ENCODE results near the gene TCP10L. TPM values are rescaled to one million over a fixed set of nuclear protein-coding genes. Genes with fewer than 3 reads are reported as not detected.

TCP10L gene
- total and polyA plus RNA-seq, 10 of the 15 experiments (the other 5 are each of a cell fraction or from before 2014, with no cell fraction given) = 0.11 to 0.45 (median 0.19) TPM; not detected in 3

DNA sequence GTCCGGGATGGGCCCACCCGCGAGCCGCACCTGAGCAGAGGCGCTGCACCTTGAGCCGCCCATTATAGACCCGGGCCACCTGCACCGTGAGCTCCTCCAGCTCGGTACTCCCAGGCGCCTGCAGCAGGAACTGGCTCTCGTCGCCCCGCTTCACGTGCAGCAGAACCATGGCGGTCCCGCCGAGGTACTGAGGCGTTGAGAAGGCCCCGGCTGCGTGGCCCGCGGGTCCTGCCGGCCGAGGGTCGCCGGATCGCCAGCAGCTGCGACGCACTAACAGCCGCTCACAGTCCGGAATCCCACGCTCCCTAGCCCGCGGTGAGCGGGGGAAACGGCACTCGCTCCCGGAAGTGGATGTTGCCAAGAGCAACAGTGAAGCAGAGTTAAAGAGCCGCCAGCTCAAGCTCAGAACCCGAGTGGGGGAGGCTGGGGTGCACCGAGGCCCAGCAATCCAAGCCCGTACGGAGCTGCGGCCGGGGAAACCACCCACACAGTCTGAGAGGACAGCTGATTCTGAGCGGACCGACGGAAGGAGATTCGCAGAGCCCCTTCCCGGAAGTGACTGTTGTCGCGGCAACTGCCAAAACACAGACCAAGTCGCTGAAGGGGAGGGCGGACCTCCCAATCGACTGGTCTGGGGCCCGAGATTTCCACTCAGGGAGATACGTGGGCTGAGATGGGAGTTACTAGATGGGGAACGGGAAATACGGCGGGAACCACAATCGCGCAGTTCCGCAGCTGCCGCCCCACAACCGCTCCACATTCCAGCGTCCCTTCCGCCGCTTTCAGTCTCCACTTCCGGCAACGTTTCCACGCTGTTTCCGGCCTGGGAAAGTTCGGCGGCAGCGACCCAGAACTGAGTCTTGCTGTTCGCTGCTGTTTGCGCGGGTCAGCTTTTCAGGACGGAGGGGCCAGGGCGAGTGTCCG is 27.0 kb upstream of the TCP10L start, which contains the start of gene CFAP298 (continued):
- TF ChIP-seq CBX5 (IDR thresholded peaks at IDR 0.05; ENCODE audit: low read depth) (peak; percentile 86; the same call in 1 of the 2 replicates), YY1 (IDR thresholded peaks at IDR 0.05; ENCODE audit: low read depth, low read length) (peak; percentile 74), RAD51 (IDR thresholded peaks at IDR 0.05) (no peak), STAT1 (conservative IDR thresholded peaks at IDR 0.05) (0 out of 2 replicates have a peak, but pooled peaks have one; percentile 76), TCF3 (IDR thresholded peaks at IDR 0.05; ENCODE audit: borderline replicate concordance, insufficient read depth, low read depth, low read length) (no peak), IRF4 (IDR thresholded peaks at IDR 0.05; ENCODE audit: low read depth, low read length) (no peak), EP300 (IDR thresholded peaks at IDR 0.05; ENCODE audit: borderline replicate concordance in 1 of 2, control insufficient read depth in 1 of 2, low read depth in 2 of 2, low read length in 2 of 2) (peak in 1 of 2 experiments; percentile 11; a peak in 1 of 4 replicates), SIX5 (IDR thresholded peaks at IDR 0.05; ENCODE audit: low read depth, low read length, severe bottlenecking) (peak; percentile 61), EED (IDR thresholded peaks at IDR 0.05; ENCODE audit: low read depth) (no peak; the same call in none of the 2 replicates), YBX1 (IDR thresholded peaks at IDR 0.05) (no peak), POLR2AphosphoS5 (IDR thresholded peaks at IDR 0.05; ENCODE audit: low read length) (0 out of 2 replicates have a peak, but pooled peaks have one; percentile 60), NR2F1 (conservative IDR thresholded peaks at IDR 0.05) (peak; percentile 57; the same call in 1 of the 2 replicates), MYB (IDR thresholded peaks at IDR 0.05; ENCODE audit: borderline replicate concordance, low read depth, low read length) (peak; percentile 32; the same call in 1 of the 2 replicates), NR2C2 (IDR thresholded peaks at IDR 0.05; ENCODE audit: borderline replicate concordance, control insufficient read depth, insufficient read length, low read depth) (no peak), SMC3 (IDR thresholded peaks at IDR 0.05; ENCODE audit: borderline replicate concordance, low read length) (no peak)
- TF ChIP-seq, protein P1, sequence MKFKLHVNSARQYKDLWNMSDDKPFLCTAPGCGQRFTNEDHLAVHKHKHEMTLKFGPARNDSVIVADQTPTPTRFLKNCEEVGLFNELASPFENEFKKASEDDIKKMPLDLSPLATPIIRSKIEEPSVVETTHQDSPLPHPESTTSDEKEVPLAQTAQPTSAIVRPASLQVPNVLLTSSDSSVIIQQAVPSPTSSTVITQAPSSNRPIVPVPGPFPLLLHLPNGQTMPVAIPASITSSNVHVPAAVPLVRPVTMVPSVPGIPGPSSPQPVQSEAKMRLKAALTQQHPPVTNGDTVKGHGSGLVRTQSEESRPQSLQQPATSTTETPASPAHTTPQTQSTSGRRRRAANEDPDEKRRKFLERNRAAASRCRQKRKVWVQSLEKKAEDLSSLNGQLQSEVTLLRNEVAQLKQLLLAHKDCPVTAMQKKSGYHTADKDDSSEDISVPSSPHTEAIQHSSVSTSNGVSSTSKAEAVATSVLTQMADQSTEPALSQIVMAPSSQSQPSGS (IDR thresholded peaks at IDR 0.05; ENCODE audit: low read length) = no peak
- TF ChIP-seq, protein P2, sequence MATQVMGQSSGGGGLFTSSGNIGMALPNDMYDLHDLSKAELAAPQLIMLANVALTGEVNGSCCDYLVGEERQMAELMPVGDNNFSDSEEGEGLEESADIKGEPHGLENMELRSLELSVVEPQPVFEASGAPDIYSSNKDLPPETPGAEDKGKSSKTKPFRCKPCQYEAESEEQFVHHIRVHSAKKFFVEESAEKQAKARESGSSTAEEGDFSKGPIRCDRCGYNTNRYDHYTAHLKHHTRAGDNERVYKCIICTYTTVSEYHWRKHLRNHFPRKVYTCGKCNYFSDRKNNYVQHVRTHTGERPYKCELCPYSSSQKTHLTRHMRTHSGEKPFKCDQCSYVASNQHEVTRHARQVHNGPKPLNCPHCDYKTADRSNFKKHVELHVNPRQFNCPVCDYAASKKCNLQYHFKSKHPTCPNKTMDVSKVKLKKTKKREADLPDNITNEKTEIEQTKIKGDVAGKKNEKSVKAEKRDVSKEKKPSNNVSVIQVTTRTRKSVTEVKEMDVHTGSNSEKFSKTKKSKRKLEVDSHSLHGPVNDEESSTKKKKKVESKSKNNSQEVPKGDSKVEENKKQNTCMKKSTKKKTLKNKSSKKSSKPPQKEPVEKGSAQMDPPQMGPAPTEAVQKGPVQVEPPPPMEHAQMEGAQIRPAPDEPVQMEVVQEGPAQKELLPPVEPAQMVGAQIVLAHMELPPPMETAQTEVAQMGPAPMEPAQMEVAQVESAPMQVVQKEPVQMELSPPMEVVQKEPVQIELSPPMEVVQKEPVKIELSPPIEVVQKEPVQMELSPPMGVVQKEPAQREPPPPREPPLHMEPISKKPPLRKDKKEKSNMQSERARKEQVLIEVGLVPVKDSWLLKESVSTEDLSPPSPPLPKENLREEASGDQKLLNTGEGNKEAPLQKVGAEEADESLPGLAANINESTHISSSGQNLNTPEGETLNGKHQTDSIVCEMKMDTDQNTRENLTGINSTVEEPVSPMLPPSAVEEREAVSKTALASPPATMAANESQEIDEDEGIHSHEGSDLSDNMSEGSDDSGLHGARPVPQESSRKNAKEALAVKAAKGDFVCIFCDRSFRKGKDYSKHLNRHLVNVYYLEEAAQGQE (IDR thresholded peaks at IDR 0.05; ENCODE audit: low read depth, low read length) = no peak
- TF ChIP-seq, protein P3, sequence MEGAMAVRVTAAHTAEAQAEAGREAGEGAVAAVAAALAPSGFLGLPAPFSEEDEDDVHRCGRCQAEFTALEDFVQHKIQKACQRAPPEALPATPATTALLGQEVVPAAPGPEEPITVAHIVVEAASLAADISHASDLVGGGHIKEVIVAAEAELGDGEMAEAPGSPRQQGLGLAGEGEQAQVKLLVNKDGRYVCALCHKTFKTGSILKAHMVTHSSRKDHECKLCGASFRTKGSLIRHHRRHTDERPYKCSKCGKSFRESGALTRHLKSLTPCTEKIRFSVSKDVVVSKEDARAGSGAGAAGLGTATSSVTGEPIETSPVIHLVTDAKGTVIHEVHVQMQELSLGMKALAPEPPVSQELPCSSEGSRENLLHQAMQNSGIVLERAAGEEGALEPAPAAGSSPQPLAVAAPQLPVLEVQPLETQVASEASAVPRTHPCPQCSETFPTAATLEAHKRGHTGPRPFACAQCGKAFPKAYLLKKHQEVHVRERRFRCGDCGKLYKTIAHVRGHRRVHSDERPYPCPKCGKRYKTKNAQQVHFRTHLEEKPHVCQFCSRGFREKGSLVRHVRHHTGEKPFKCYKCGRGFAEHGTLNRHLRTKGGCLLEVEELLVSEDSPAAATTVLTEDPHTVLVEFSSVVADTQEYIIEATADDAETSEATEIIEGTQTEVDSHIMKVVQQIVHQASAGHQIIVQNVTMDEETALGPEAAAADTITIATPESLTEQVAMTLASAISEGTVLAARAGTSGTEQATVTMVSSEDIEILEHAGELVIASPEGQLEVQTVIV (IDR thresholded peaks at IDR 0.05; ENCODE audit: borderline replicate concordance, partially characterized antibody) = peak; percentile 71
- TF ChIP-seq, protein P4, sequence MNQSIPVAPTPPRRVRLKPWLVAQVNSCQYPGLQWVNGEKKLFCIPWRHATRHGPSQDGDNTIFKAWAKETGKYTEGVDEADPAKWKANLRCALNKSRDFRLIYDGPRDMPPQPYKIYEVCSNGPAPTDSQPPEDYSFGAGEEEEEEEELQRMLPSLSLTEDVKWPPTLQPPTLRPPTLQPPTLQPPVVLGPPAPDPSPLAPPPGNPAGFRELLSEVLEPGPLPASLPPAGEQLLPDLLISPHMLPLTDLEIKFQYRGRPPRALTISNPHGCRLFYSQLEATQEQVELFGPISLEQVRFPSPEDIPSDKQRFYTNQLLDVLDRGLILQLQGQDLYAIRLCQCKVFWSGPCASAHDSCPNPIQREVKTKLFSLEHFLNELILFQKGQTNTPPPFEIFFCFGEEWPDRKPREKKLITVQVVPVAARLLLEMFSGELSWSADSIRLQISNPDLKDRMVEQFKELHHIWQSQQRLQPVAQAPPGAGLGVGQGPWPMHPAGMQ (IDR thresholded peaks at IDR 0.05; ENCODE audit: borderline replicate concordance) = no peak
